Heart left ventricle (tissue), 16 donors: Measurements from ENCODE around the gene PCCA. TPM values are rescaled to one million over a fixed set of nuclear protein-coding genes. Genes with fewer than 3 reads are reported as not detected.

Experiments used
- ATAC-seq, 4 donors: fragments of 200-7000 bp; cut with Tn5 transposase; one replicate each; pipeline ENCODE4 v1.9.1; 2020 to 2022; ENCODE audit warnings: moderate library complexity in 4 of 4, mild to moderate bottlenecking in 3 of 4, moderate number of reproducible peaks in 1 of 4
- DNase-seq, 5 donors: peaks; one replicate each; pipeline ENCODE4 v3.0.0-alpha.2; 2020
- H3K27ac ChIP-seq, 12 donors: fragments of 200-600 bp; sonication (generic) in 4 of 12; one replicate each; pipeline versions ENCODE4 v1.5.0 to v1.8.0; 2016 to 2022; ENCODE audit warnings: mild to moderate bottlenecking in 2 of 12
- H3K27me3 ChIP-seq, 9 donors: fragments of 200-600 bp; sonication (generic) in 2 of 9; one replicate each; pipeline versions ENCODE4 v1.5.1 to v1.8.0; 2016 to 2022; ENCODE audit warnings: mild to moderate bottlenecking in 3 of 9
- H3K36me3 ChIP-seq, 9 donors: fragments of 200-600 bp; sonication (generic) in 2 of 9; one replicate each; pipeline versions ENCODE4 v1.5.0 to v1.8.0; 2018 to 2022; ENCODE audit warnings: mild to moderate bottlenecking in 2 of 9
- H3K4me1 ChIP-seq, 12 donors: fragments of 200-600 bp; sonication (generic) in 4 of 12; one replicate each; pipeline versions ENCODE4 v1.5.0 to v1.8.0; 2016 to 2022; ENCODE audit warnings: mild to moderate bottlenecking in 3 of 12
- H3K4me3 ChIP-seq, 12 donors: fragments of 200-600 bp; sonication (generic) in 4 of 12; one replicate each; pipeline versions ENCODE4 v1.5.0 to v1.8.0; 2017 to 2022; ENCODE audit warnings: mild to moderate bottlenecking in 9 of 12, moderate library complexity in 4 of 12
- H3K9me3 ChIP-seq, 12 donors: fragments of 200-600 bp; sonication (generic) in 4 of 12; one replicate each; pipeline versions ENCODE4 v1.5.0 to v1.8.0; 2016 to 2022; ENCODE audit warnings: mild to moderate bottlenecking in 1 of 12
- CTCF ChIP-seq, 12 donors: fragments of 200-600 bp; sonication (generic) in 4 of 12; IDR thresholded peaks; one replicate each; pipeline versions ENCODE4 v1.5.0 to v1.8.0; 2018 to 2022; ENCODE audit warnings: antibody characterized with exemption in 12 of 12, mild to moderate bottlenecking in 5 of 12
- POLR2A ChIP-seq, 2 donors: fragments of 450-650 bp; IDR thresholded peaks; one replicate each; pipeline ENCODE4 v1.6.1; 2017; ENCODE audit warnings: antibody characterized with exemption in 2 of 2, mild to moderate bottlenecking in 2 of 2, moderate library complexity in 2 of 2
- WGBS, 4 donors: extraction: QIAGEN DNeasy Blood & Tissue Kit in 2 of 4; methylation state at CpG; one replicate each; pipeline versions ENCODE4 v1.1.5 to v1.1.7; 2013 to 2018; 5-methylcytosine and 5-hydroxymethylcytosine counted together
- intact Hi-C, 10 donors: fragments of 100-400 bp; cut with DNase I; formaldehyde crosslinking; loops; one replicate each; pipeline versions ENCODE4 v1.11.1 to v1.14.2; 2022
- polyA plus RNA-seq, 2 donors: library from polyadenylated mRNA; stranded (reverse); fragments of 200-250 nt; gene quantifications; one replicate each; pipeline ENCODE4 v1.2.3, GENCODE V29; 2013
- total RNA-seq, 9 donors: library from RNA; depleted of rRNA in 2 of 9; stranded (reverse); fragments of >200 nt in 2 of 9; fragmentation: NEBNext Ultra II Directional in 3 of 9; extraction: Animal tissue kit (Norgen Biotek cat#: 25700) in 3 of 9; gene quantifications; one replicate each; pipeline versions ENCODE4 v1.1.0 to v1.2.4, GENCODE V29; 2016 to 2023
- donor health status: ischemic (EF 13 %, LVEDD 7.1; RV severe dilation, severe dysfunction).
- donor health status: healthy with polysubstance abuse.
- donor health status: DM: no; HTN: yes; CAD: no.
- donor health status: DM: no; HTN: no; CAD: no.
- donor health status: ischemic (EF 25% LVEDD 6.9; RV normal size, moderate dysfunction).
- donor health status: ischemic (EF 25% LVEDD 5.7; RV mildly dilated, moderate dysfunction).
- donor health status: healthy.
- donor health status: DM: yes; HTN: yes; CAD: no.
- donor health status: ischemic (EF 35%, LVEDD 5.7; RV mildly dilated, moderate dysfunction).
- donor health status: nonischemic (EF 11% LVEDD 7.7; RV severe dilation, severe dysfunction).
- donor health status: DM: yes; HTN: yes; CAD: no.
- donor health status: PGD.
- donor health status: ischemic (EF 29% LVEDD 5.4; RV normal size, mild dysfunction).
- donor health status: nonischemic (EF 23%, LVEDD 6.1; RV moderate dilation, normal function).

The PCCA gene
- total and polyA plus RNA-seq, 11 donors, result 25.6 to 67.0 (median 40.9) TPM

DNA sequence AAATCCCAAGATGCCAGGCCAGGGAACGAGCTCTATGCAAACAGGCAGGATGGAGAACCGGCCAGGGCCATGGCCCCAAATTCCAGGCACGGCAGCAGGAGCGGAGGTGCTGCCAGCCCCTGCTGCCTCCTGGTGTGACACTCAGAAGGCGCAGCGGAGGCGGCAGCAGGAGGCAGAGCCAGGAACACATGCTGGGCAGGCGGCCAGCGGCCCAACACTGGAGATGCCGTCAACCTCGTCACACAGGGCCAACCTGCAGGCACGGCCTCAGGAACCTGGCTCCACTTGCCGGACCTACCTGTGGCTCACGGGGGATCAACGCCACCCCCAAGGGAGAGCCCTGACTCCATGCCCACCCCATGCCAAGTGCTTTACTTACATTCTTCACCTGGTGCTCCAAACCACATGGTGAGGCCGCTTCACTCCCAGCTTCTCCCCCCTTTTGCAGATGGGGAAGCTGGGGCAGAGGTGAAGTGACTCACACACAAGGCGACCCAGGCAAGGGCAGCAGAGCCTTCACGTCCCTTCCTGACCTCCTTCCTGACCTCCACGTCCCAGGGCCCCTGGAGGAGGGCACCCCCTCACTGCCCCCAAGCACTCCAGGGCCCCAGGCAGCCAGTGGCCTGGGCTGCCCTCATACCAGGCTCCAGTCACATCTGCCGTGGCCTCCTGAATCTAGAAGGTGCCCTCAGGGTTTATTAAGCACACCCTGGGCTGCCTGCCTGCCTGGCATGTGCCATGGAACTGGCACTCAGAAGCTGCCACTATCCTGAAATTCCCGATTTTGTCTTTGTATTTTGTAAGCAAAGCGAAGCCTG, 456.2 kb downstream of the PCCA start:
- Histone ChIP-seq H3K9me3 (no peaks in the 10 kb centered on the region), H3K36me3 (no peaks in the 10 kb centered on the region), H3K4me3 (peak overlapping the region in 4 of 12 donors; percentile 23 to 39 (median 33)), H3K4me1 (peaks cover 0 to 7% (median 0%) of the 10 kb centered on the region in 12 donors), H3K27me3 (no peaks in the 10 kb centered on the region), H3K27ac (no peak overlapping the region)
- DNase-seq, result peak in 4 of 5 donors; percentile 26 to 63 (median 52)
- 74 to 85% (median 83%) methylated on average over 16 to 22 of the region's 22 CpGs for WGBS, 4 donors
- peak; percentile 65 to 86 (median 82) for ATAC-seq
- intact Hi-C loops, result no loop called here
- TF ChIP-seq POLR2A (IDR thresholded peaks at IDR 0.05) (no peak), CTCF (IDR thresholded peaks at IDR 0.05) (no peak)

DNA sequence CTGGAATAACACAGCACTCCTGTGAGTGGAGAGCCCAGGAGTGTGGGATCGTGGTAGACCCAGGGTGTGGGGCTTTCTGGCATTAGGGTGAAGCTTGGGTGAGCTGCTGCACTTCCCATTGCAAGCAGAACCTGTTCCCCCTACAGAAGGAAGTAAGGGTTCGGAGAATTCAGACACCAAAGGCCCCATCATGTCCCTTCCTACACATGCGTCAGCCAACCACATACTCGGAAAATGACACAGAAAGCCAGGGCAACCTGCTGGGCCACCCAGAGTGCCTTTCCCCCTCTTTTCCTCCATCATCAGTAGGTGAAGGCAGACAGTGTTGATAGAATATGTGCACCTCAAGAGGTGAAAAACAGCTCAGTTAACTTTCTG, 456.8 kb downstream of the PCCA start:
- ATAC-seq (no peak), DNase-seq (no peak)
- intact Hi-C loops, result no loop called here
- Histone ChIP-seq H3K36me3 (no peaks in the 10 kb centered on the region), H3K9me3 (no peaks in the 10 kb centered on the region), H3K4me1 (peaks cover 0 to 7% (median 0%) of the 10 kb centered on the region in 12 donors), H3K27ac (no peak overlapping the region), H3K4me3 (no peak overlapping the region), H3K27me3 (no peaks in the 10 kb centered on the region)
- 91 to 96% (median 94%) methylated on average over 4 of the region's 4 CpGs for WGBS, 4 donors
- TF ChIP-seq POLR2A (IDR thresholded peaks at IDR 0.05) (no peak), CTCF (IDR thresholded peaks at IDR 0.05) (no peak)

DNA sequence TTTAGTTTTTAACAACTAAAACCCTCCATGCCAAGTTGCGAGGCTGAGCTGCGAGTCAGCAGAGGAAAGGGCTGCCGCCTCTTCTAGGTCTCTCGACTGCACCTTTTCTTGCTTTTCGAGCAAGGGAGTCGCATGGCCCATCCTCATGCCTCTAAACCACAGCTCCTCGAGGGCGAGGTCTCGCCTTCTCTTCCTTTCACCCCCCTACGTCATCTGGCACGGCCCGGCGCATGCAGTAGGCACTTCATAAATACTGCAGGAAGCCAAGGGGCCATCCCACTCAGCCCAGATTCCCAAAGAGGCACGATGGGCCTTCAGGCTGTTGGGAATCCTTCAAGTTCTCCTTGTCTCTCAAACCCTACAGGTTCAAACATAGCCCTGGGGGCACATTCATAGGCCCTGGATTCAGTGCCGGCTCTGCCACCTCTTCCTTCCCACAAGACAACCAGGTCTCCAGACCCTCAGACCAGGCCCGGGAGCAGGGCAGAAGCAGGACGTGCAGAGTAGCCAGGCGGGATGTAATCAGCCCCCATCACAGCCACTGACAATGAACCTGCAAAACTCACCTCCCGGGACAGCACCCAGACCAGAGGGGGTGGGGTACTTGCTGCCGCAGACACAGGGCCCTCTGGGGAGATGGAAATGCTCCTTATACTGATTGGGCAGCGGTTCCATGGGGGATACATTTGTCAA, 458.0 kb downstream of the PCCA start:
- TF ChIP-seq POLR2A (IDR thresholded peaks at IDR 0.05), result no peak
- TF ChIP-seq CTCF (IDR thresholded peaks at IDR 0.05), result no peak
- intact Hi-C loops, result no loop called here
- 96 to 98% (median 97%) methylated on average over 20 to 21 of the region's 21 CpGs for WGBS, 4 donors
- no peaks in the 10 kb centered on the region for H3K9me3 ChIP-seq
- no peak overlapping the region for H3K4me3 ChIP-seq
- H3K27me3 ChIP-seq, result no peaks in the 10 kb centered on the region
- no peak for DNase-seq
- no peaks in the 10 kb centered on the region for H3K36me3 ChIP-seq
- no peak for ATAC-seq
- H3K4me1 ChIP-seq, result peaks cover 0 to 7% (median 0%) of the 10 kb centered on the region in 12 donors
- peak overlapping the region in 1 of 12 donors; percentile 72 for H3K27ac ChIP-seq

DNA sequence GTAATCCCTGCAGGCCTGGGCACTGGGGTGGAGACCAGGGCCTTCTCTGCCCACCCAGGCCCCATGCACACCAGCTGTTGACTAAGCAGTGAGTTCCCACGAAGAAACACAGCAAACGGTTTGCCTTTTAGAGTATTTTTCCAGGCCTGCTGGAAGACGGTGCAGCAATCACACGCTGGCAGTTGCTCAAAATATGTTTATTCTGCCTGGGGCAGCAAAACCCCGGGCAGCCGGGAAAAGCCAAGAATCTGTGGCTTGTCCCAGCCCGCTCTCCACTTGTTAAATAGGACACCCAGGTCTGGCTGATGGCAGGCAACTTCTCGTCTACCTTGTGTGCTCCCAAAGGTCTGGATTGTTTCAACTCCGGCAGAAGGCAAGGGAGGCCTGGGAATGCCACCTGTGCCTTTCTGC, 458.9 kb downstream of the PCCA start:
- intact Hi-C loops, result no loop called here
- TF ChIP-seq POLR2A (IDR thresholded peaks at IDR 0.05), result no peak
- TF ChIP-seq CTCF (IDR thresholded peaks at IDR 0.05), result no peak
- Histone ChIP-seq H3K9me3 (no peaks in the 10 kb centered on the region), H3K27ac (peak overlapping the region in 1 of 12 donors; percentile 72), H3K36me3 (no peaks in the 10 kb centered on the region), H3K4me1 (peaks cover 0 to 7% (median 0%) of the 10 kb centered on the region in 12 donors), H3K27me3 (no peaks in the 10 kb centered on the region), H3K4me3 (no peak overlapping the region)
- ATAC-seq, result no peak
- DNase-seq, result no peak
- 70 to 87% (median 78%) methylated on average over 9 of the region's 9 CpGs for WGBS, 4 donors
